ENCODE data around the gene SIN3B.

The SIN3B gene

DNA sequence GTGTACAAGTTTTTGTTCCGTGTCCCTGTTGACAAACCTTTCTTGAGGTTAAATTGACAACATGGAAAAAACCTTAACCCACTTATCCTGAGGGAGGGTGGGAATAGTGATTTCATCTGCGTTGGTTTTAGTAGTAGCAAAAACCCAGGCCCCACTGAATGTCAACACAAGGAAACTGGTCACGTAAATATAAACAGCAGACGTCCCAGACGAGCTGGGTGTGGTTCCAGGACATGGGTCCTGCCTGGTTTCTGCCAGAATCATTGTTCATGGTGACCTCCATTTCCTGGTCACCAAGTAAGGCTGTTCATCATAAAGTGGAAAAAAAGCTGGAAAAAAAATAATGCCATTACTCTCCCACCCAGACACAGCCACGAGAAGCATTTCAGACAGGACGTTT lies 42.7 kb downstream of the SIN3B start:
- no peak for DNase-seq

DNA sequence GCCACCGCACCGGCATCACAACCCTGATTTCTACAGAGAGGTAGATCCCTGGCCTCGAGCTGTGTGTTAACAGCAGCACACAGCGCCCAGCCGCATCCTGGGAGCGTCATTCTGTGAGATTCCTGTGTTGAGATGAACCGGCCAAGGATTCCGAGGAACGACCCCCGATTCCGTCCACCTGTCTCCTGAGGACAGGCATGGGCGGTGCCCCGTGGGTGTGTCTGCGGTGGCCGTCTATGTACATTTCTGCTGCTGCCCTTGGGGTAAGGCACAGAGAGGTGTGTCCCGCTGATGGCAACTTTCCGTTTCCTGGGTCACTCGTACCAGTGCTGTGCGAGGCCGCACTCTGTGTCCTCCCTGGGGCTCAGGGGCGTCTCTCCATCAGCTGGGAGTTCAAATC lies 43.5 kb downstream of the SIN3B start:
- no peak for DNase-seq

DNA sequence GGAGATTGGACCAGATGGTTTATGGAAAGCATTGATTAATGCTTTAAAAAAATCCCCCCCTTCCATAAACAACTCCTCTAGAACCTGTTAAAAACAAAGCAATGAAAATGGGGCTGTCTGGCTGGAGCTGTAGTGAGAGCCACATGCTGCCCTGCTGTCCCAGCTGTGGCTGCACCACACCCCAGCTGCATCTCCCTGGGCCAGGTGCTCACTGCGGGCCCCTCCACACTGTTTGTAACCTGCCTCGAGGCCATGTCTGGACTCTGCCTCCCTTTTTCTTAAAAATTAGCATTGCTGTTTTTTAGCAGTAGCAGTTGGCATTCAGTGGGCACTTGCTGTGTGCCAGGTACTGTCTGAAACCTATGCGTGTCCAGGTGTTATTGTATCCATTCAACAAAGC lies 44.4 kb downstream of the SIN3B start:
- DNase-seq = no peak

DNA sequence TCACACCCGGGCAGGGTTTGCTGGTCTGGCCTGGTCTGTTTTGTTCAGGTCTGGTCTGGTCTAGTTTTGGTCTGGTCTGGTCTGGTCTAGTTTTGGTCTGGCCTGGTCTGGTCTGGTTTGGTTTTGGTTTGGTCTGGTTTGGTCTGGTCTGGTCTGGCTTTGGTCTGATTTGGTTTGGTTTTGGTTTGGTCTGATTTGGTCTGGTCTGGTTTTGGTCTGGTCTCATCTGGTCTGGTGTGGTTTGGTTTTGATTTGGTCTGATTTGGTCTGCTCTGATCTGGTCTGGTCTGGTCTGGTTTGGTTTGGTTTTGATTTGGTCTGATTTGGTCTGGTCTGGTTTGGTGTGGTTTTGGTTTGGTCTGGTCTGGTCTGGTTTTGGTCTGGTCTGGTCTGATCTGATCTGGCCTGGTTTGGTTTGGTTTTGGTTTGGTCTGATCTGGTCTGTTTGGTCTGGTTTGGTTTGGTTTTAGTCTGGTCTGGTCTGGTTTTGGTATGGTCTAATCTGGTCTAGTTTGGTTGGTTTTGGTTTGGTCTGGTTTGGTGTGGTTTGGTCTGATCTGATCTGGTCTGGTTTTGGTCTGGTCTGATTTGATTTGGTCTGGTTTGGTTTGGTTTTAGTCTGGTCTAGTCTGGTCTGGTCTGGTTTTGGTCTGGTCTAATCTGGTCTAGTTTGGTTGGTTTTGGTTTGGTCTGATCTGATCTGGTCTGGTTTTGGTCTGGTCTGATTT lies 45.2 kb downstream of the SIN3B start:
- DNase-seq = peak in 1 of 2 donors; percentile 6

DNA sequence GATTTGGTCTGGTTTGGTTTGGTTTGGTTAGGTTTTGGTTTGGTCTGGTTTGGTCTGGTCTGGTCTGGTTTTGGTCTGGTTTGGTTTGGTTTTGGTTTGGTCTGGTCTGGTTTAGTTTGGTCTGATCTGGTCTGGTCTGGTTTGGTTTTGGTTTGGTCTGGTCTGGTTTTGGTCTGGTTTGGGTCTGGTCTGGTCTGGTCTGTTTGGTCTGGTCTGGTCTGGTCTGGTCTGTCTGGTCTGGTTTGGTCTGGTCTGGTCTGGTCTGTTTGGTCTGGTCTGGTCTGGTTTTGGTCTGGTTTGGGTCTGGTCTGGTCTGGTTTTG lies 45.7 kb downstream of the SIN3B start:
- DNase-seq = peak in 1 of 2 donors; percentile 10

DNA sequence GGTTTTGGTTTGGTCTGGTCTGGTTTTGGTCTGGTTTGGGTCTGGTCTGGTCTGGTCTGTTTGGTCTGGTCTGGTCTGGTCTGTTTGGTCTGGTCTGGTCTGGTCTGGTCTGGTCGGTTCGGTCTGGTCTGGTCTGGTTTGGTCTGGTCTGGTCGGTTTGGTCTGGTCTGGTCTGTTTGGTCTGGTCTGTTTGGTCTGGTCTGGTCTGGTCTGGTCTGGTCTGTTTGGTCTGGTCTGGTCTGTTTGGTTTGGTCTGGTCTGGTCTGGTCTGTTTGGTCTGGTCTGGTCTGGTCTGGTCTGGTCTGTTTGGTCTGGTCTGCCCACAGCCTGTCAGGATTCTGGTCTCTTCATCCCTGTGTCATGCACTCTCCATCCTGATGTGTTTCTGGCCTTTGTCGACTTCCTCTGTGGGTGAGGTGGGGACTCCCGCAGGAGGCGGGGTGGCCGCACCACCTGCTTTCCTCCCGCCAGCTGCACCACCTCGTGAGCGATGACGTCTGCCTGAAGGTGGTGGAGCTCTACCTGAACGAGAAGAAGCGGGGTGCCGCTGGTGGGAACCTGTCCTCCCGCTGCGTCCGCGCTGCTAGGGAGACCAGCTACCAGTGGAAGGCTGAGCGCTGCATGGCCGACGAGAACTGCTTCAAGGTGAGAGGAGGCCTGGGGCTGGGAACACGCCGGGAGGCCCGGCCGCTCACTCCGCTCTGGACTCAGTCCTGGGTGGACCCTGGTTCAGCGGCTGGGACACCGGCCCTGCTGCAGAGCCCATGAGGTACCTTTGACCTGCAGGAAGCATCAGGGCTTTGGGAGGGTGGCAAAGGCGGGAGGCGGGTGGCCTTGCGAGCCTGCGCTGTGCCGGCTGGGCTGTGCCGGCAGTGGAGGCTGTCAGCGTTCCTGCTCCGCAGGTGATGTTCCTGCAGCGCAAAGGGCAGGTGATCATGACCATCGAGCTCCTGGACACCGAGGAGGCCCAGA lies 46.7 kb downstream of the SIN3B start:
- DNase-seq = no peak

DNA sequence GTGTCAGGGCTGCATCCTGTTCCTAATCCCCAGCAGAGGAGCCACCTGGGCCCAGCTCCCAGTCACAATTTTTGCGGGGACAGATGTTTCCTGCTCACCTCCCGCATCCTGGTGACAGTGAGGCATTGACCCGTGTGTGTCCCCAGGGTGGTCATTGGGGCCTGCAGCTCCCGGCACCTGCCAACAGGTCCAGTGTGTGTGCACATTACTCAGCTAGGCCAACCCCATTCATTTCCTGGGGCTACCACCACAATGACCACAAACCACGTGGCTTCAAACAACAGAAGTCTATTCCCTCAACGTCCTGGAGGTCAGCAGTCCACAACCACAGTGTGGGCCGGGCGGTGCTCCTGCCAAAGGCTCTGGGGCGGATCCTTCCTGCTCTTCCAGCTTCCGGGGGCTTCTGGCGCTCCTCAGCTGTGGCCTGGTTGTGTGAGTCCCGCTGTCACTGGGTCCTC lies 47.7 kb downstream of the SIN3B start:
- DNase-seq = no peak

DNA sequence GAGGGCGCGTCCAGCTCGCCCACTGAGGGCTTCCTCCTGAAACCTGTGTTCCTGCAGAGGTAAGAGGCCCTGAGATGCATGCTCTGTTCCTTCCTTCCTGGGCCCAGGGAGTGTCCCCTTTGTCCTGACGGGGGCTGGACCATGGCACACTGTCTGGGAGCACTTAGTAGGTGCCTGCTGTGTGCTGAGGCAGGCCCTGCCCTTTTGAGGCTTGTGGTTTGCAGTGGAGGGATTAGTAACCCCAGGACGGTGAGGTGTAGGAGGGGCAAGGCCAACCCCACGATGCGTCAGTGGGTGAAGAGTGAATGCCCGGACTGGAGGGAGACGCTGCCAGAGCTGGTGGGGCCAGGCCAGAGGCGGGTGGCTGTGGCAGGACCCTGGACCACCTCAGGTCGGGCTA lies 48.4 kb downstream of the SIN3B start:
- DNase-seq = no peak

DNA sequence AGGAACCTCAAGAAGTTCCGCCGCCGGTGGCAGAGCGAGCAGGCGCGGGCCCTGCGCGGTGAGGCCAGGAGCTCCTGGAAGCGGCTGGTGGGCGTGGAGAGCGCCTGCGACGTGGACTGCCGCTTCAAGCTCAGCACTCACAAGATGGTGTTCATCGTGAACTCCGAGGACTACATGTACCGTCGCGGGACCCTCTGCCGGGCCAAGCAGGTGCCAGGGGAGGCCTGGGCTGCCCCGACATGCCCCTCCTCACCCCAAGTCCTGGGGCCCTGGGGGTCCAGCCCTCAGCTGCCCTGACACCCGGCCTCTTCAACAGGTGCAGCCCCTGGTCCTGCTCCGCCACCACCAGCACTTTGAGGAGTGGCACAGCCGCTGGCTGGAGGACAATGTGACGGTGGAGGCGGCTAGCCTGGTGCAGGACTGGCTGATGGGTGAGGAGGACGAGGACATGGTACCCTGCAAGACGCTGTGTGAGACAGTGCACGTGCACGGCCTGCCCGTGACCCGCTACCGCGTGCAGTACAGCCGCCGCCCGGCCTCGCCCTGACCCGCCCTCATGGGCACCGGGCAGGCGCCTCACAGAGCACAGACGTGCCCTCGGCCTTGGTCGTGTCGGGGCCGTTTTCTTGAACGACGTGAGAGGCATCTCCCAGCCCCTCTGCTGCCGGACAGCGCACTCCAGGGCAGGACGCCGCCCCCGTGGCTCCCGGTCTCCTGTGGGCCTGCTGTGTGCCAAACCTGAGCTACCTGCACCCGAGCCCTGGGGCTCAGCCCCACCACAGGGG lies 49.2 kb downstream of the SIN3B start:
- no peak for DNase-seq

DNA sequence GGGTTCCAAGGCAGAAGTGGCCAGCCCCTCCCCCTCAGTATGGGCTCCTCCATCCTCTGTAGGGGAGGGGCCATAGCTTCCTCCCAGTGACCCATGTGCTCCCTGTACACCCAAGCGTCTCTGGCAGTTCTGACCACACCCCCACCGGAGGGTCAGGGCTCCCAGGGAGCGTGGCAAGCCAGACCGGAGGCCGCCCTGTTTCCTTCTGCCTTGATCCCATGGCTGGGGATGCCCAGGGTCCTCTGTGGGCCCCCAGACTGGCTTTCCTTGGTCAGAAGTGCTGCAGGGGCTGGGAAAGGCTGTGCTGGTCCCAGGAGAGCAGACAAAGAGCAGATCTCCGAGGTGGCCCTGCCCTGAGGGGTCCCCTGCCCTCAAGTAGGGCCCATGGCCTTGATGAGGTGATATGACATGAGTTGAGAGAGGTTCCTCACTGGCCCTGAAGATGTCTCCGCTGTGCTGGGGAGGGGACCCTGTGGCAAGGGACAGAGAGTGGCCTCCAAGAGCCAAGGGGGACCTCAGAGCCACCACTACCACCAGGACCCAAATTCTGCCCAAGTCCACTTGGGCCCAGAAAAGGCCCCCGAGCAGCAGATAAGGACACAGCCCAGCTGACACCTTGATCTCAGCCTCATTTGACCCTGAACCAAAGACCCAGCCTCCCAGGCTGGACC lies 51.8 kb downstream of the SIN3B start:
- no peak for DNase-seq

DNA sequence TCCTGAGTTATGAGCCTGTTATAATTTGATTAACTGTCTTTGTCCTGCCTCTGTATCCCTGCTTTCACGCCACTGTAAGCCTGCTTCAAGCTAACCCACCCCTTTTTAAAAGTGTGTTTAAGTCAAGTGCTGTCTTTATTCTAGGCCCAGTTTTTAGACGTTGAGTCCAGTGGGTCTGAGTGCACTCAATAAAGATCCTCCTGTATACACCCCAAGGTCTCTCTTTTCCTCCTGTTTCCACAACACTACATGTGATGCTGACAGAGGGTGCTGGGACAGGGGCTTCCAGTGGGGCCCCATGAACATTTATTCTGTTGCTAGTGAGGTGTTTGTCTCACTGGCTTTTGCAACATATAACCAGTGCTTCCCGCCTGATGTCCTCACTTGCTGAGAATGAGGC lies 52.9 kb downstream of the SIN3B start:
- no peak for DNase-seq

DNA sequence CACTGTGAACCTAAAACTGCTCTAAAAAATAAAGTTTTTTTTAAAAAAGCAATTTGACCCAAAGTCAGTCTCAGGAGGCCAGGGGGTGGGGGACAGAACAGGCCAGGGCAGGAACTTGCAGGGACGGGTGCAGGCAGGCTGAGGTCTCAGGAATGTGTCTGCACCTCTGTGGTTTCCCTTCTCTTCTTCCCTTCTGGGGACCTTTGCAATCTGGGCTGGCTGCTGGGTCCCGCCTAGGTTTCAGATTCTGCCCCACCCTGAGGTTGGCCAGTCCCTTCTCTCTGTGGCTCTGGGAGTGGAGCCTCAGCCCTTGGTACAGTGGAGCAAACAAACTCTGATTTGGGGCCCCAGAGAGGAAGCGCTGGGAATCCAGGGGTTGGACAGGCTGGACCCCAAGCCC lies 54.3 kb downstream of the SIN3B start:
- no peak for DNase-seq

DNA sequence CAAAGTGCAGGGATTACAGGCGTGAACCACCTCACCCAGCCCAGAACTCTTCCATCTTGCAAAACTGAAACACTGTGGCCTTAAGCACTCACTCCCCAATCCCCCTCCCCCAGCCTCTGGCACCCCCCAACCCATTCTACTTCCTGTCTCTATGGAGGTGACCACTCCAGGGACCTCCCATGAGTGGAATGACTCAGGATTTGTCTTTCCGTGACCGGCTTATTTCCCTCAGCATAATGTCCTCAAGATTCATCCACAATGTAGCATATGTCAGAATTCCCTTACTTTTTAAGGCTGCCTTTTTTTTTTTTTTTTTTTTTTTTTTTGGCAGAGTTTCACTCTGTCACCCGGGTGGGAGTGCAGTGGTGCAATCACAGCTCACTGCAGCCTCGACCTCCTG lies 56.0 kb downstream of the SIN3B start:
- DNase-seq = no peak

DNA sequence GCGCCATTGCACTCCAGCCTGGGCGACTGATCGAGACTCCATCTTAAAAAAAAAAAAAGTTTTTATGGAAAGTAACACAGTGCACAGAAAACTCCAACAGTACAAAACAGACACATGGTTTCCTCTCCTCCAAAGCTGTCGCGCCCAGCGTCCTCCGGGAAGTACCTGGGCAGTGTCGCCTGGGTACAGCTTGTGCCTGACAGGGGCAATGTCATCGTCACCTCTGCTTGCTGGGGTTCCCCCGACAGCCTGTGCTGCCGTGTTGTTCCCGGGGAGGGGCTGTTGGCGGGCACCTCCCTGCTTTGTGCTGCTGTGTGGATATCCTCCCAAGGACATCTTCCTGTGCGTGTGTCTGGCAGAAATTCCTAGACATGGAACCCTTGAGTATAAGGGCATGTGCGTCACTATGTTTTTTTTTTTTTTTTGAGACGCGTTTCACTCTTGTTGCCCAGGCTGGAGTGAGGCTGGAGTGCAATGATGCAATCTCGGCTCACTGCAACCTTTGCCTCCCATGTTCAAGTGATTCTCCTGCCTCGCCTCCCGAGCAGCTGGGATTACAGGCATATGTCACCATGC lies 57.2 kb downstream of the SIN3B start:
- no peak for DNase-seq

DNA sequence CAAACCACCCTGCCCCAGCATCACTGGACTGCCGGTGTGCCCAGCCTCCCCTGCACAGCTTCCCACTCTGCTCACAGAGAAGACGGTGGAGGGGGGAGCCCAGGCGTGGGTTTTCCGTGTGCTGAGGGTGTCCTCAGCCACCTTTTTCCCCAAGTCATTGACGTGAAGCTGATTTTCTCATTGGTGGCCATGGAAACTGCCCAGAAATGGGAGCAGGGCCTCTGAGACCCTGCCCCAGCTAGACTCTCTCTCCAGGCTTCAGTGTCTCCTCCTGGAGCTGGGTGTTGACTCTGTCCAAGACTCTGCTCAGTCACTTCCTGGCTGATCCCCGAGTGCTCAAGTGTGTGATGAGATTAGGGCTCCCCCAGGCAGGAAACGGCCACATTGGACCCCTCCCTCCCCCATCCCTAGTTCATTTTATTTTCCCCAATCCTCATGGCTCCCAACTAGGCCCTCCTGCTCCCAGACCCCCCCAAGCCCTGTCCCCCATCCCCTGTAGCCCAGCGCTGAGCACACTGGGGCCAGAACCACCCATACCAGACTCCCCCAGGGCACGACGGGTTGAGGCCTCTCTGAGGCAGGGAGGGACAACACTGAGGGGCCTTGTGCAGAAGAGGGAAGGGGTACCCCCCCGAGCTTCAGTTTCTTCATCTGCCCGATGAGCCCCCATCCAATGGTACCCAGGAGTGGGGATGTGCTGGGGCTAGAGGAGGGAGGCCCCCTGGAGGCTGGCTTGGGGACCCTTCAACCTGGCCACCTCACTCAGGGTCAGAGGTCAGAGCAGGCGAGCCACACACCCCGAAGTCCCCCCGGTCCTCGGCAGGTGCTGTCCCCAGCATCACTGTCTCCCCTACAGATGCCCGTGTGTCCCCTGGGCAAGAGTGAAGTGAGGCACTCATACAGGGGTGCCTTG lies 58.4 kb downstream of the SIN3B start:
- DNase-seq = no peak

DNA sequence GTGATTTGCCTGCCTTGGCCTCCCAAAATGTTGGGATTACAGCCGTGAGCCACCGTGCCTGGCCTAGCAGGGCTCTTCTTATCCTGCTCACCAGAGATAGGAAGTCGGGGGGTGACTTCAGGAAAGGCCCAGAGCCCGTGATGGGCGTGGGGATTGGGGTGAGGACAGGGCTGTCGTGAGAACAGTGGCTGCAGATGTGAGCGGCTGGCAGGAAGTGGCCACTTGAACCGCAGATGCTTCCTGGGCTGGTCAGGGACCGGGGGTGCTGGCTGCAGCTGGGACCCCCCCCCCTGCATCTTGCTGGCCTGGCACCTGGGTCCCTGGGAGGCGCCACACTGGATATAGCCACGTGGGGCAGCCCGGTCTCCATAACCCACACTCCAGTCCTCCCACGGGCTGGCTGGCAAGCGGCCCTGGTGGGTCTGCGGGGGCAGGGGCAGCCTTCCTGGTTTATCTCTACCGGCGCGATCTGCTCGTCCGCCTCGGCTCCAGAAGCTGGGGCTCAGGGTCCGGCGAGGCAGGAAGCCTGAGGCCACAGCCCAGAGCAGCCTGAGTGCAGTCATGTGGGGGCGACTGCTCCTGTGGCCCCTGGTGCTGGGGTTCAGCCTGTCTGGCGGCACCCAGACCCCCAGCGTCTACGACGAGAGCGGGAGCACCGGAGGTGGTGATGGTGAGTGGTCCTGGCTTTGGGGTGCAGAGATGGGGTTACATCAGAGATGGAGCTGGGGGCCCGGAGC lies 59.6 kb downstream of the SIN3B start, which contains the start of gene F2RL3:
Gene F2RL3, plus strand, starts transcription at position 371 of the 737 bp plus-strand sequence. Its CDS starts 191 bp downstream, at position 562.
- no peak for DNase-seq

DNA sequence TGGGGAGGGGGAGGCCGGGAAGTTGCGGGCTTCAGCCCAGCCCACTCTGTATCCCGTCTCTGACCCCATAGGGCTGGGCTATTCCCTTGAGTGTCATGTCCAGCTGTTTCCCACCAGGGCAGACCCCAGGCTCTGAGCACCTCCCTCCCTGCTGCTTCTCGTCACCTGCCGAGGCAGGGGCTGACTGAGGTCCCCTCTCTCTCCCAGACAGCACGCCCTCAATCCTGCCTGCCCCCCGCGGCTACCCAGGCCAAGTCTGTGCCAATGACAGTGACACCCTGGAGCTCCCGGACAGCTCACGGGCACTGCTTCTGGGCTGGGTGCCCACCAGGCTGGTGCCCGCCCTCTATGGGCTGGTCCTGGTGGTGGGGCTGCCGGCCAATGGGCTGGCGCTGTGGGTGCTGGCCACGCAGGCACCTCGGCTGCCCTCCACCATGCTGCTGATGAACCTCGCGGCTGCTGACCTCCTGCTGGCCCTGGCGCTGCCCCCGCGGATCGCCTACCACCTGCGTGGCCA lies 60.2 kb downstream of the SIN3B start:
- DNase-seq = no peak

DNA sequence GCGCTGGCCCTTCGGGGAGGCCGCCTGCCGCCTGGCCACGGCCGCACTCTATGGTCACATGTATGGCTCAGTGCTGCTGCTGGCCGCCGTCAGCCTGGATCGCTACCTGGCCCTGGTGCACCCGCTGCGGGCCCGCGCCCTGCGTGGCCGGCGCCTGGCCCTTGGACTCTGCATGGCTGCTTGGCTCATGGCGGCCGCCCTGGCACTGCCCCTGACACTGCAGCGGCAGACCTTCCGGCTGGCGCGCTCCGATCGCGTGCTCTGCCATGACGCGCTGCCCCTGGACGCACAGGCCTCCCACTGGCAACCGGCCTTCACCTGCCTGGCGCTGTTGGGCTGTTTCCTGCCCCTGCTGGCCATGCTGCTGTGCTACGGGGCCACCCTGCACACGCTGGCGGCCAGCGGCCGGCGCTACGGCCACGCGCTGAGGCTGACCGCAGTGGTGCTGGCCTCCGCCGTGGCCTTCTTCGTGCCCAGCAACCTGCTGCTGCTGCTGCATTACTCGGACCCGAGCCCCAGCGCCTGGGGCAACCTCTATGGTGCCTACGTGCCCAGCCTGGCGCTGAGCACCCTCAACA lies 60.8 kb downstream of the SIN3B start:
- no peak for DNase-seq

DNA sequence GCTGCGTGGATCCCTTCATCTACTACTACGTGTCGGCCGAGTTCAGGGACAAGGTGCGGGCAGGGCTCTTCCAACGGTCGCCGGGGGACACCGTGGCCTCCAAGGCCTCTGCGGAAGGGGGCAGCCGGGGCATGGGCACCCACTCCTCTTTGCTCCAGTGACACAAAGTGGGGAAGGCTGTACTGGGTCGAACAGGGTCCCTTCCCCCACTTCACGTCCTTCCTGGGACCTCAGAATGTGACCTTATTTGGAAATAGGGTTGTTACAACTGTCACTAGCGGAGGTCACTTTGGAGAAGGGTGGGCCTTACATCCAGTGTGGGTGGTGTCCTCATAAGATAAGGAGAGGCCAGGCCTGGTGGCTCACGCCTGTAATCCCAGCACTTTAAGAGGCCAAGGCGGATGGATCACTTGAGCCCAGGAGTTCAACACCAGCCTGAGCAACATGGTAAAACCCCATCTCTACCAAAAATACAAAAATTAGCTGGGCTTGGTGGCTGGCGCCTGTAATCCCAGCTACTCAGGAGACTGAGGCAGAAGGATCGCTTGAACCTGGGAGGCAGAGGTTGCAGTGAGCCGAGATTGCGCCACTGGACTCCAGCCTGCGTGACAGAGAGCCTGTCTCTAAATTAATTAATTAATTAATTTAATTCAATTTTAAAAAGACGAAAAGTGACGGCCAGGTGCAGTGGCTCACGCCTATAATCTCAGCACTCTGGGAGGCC lies 61.4 kb downstream of the SIN3B start:
- DNase-seq = no peak

Data from CD4-positive, alpha-beta T cell treated with Interferon alpha-2 for 1 hour (primary cell).